ENCODE measurements around the gene TEKTIP1.
"Not testable (repeated sequence)": the region's sequence is repeated elsewhere in the genome, so short reads cannot be mapped to it uniquely, and the experiment has no call there.

Gene TEKTIP1

GRCh38 chr19:3524078-3524842 is 14.7 kb upstream of the TEKTIP1 start:
- FAIRE-seq: no peak

GRCh38 chr19:3524904-3525451 is 14.0 kb upstream of the TEKTIP1 start:
- no peak for FAIRE-seq

GRCh38 chr19:3526507-3527237 is 12.3 kb upstream of the TEKTIP1 start:
- no peak for FAIRE-seq

DNA sequence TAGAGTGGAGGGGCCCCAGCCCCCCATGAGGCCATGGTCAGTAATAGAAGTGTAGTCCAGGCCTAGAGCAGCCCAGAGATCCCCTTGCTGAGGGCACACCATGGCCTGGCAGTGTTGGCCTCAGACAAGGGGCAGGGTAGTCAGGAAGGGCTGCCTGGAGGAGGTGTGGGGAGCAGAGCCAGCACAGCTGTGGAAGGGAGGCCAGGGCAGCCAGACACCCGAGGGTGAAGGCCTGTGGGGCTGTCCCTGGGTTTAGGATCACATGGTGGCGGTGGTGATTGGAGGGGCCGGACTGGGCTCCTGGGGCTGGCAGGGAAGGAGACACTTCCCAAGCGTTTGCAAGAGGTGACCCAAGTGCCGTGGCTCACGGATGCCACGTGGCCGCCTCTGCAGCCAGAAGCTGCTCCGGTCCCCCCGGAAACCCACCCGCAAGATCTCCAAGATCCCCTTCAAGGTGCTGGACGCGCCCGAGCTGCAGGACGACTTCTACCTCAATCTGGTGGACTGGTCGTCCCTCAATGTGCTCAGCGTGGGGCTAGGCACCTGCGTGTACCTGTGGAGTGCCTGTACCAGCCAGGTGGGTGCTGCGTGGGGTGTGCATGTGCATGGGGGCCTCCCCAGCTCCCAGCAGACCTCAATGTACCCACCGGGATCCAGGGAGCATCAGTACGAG is 11.6 kb upstream of the TEKTIP1 start:
- no peak for FAIRE-seq

- no peak for FAIRE-seq
These were observed 10.9 kb upstream of the TEKTIP1 start for GRCh38 chr19:3528080-3528479.

GRCh38 chr19:3528539-3529211 is 10.3 kb upstream of the TEKTIP1 start:
- FAIRE-seq: no peak

DNA sequence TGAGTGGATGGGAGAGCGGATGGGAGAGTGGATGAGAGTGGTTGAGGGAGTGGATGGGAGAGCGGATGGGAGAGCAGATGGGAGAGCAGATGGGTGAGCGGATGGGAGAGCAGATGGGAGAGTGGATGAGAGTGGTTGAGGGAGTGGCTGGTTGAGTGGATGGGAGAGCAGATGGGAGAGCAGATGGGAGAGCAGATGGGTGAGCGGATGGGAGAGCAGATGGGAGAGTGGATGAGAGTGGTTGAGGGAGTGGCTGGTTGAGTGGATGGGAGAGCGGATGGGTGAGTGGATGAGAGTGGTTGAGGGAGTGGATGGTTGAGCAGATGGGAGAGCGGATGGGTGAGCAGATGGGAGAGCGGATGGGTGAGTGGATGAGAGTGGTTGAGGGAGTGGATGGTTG is 9.7 kb upstream of the TEKTIP1 start:
- not testable (repeated sequence) for FAIRE-seq

GRCh38 chr19:3530389-3530788 is 8.6 kb upstream of the TEKTIP1 start:
- no peak for FAIRE-seq

DNA sequence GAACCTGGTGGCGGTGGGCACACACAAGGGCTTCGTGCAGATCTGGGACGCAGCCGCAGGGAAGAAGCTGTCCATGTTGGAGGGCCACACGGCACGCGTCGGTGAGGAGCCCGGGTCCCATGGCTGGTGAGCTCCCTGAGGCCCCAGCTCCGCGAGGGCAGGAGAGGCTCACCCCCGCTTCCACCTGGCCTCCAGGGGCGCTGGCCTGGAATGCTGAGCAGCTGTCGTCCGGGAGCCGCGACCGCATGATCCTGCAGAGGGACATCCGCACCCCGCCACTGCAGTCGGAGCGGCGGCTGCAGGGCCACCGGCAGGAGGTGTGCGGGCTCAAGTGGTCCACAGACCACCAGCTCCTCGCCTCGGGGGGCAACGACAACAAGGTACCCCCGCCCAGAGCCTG is 7.3 kb upstream of the TEKTIP1 start:
- no peak for FAIRE-seq

DNA sequence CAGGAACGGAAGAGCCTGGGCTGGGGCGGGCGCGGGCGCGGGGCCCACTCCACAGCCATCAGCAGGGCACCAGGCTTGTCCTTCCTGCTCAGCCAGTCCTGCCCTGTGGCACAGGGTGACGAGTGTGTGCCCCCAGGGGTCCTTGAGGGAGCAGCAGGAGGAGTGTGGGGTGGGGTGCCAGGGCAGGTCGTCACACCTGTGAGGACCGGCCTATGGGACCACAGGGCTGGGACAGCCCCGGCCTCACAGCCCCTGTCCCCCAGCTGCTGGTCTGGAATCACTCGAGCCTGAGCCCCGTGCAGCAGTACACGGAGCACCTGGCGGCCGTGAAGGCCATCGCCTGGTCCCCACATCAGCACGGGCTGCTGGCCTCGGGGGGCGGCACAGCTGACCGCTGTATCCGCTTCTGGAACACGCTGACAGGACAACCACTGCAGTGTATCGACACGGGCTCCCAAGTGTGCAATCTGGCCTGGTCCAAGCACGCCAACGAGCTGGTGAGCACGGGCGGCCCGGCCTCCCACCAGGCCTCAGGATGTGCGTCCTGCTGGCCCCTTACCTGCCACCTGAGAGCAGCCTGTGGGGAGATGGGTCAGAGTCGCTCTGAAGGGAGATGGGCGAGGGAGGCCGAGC is 6.7 kb upstream of the TEKTIP1 start:
- no peak for FAIRE-seq

- FAIRE-seq: no peak
These were observed 5.9 kb upstream of the TEKTIP1 start for GRCh38 chr19:3533033-3533432.

GRCh38 chr19:3533563-3534216 is 5.3 kb upstream of the TEKTIP1 start:
- FAIRE-seq: no peak

GRCh38 chr19:3534375-3535234 is 4.4 kb upstream of the TEKTIP1 start:
- FAIRE-seq: no peak

- FAIRE-seq: no peak
These were observed 3.8 kb upstream of the TEKTIP1 start for GRCh38 chr19:3535235-3535535.

- FAIRE-seq: no peak
These were observed 3.4 kb upstream of the TEKTIP1 start for GRCh38 chr19:3535563-3535965.

- no peak for FAIRE-seq
These were observed 3.0 kb upstream of the TEKTIP1 start for GRCh38 chr19:3535981-3536380.

DNA sequence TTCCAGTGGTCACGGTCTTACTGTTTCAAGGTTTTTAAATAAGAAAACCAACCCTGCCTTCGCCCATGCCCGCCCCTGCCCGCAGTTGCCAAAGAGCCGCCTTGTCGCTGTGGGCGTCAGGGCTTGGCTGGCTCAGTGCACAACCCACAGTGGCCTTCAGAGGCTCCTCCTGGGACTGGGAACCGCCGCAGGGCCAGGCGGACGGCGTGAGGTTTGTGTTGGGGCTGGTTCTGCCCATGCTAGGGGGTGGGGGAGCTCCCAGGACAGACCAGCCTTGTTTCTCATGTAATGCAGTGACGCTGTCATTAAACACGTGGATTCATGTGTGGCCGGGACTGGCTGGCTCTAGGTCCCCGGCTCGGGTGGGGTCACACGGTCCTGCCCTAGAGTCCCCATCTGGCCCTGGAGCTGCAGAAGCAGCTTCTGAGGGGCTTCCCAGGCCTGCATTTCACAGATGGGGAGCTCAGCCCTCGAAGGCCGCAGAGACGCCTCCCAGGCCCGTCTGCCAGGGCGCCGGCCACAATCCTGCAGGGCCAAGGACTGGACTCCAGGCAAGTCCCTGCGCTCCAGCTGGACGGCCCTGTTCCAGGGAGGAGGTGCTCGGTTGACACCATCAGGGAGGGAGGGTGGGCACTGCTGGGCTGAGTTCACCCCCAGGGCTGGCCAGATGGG is 2.4 kb upstream of the TEKTIP1 start:
- no peak for FAIRE-seq

- no peak for FAIRE-seq
These were observed 1.9 kb upstream of the TEKTIP1 start for GRCh38 chr19:3537101-3537437.

DNA sequence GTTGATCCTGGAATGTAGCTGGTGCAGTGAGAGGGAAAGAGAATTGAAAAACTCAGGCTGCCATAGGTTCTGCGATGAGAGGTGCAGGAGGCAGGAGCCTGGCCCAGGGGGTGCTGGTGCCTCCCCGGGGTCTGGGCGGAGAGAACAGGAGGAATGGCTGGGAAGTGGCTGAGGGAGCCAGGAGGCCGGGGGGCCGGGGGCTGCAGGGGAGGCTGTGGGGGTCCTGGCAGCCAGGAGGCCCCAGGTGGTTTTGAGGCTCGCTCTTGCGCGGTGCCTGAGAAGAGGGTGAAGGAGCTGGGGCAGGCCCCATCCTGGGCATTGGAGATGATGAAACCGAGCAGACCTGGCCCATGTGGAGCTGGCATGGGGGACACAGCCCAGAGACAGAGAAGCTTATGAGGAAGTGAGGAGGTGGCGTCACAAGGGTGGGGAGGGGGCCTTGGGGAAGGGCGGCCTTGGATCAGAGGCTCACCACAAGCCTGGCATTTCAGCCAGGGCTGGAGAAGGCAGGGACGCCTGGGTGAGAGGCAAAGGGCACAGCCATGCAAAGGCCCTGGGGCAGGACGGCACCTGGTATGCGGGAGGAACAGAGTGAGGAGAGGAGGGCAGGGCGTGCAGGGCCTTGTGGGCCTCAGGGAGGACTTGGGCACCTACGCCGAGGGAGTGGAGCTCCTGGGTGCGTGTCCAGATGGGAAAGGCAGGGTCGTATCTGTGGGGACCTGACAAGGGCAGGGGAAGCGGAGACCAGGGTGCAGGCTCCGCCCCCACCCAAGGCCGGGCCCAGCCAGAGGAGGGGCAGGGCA is 1.3 kb upstream of the TEKTIP1 start:
- FAIRE-seq: no peak

Measured in colon (tissue), 2 donors.